Hematopoietic multipotent progenitor cell treated with erythropoietin and hydrocortisone succinate and interleukin-3 and kit ligand, for 6 days (in vitro differentiated cells): ENCODE measurements around the gene SMNDC1.
"Not testable (repeated sequence)": the region's sequence is repeated elsewhere in the genome, so short reads cannot be mapped to it uniquely, and the experiment has no call there.

Experiments
- DNase-seq: peaks from one replicate; pipeline ENCODE4 v3.0.0-alpha.2; 2015

Gene SMNDC1

GRCh38 chr10:110304780-110305421 lies at the start of gene SMNDC1:
SMNDC1 (minus strand) TSS chr10:110304920; CDS start chr10:110303587, 1,333 bp downstream.
- peak; percentile 99 for DNase-seq

- peak; percentile 90 for DNase-seq
Observed at GRCh38 chr10:110354322-110354766, 49.6 kb upstream of the SMNDC1 start.

GRCh38 chr10:110353244-110354119 lies 48.8 kb upstream of the SMNDC1 start:
- no peak for DNase-seq

- no peak for DNase-seq
Observed at GRCh38 chr10:110352930-110353243, 48.2 kb upstream of the SMNDC1 start.

- no peak for DNase-seq
Observed at GRCh38 chr10:110350812-110351211, 46.1 kb upstream of the SMNDC1 start.

- peak; percentile 22 for DNase-seq
Observed at GRCh38 chr10:110349831-110350230, 45.1 kb upstream of the SMNDC1 start.

- DNase-seq = no peak
Observed at GRCh38 chr10:110349386-110349785, 44.7 kb upstream of the SMNDC1 start.

- DNase-seq = no peak
Observed at GRCh38 chr10:110348336-110348735, 43.6 kb upstream of the SMNDC1 start.

GRCh38 chr10:110346914-110347313 lies 42.2 kb upstream of the SMNDC1 start:
- no peak for DNase-seq

- DNase-seq = no peak
Observed at GRCh38 chr10:110345286-110345685, 40.6 kb upstream of the SMNDC1 start.

GRCh38 chr10:110344622-110345021 lies 39.9 kb upstream of the SMNDC1 start:
- DNase-seq = no peak

GRCh38 chr10:110343947-110344346 lies 39.2 kb upstream of the SMNDC1 start:
- no peak for DNase-seq

GRCh38 chr10:110340816-110341215 lies 36.1 kb upstream of the SMNDC1 start:
- DNase-seq = no peak

- no peak for DNase-seq
Observed at GRCh38 chr10:110340122-110340521, 35.4 kb upstream of the SMNDC1 start.

GRCh38 chr10:110337906-110338305 lies 33.2 kb upstream of the SMNDC1 start:
- DNase-seq = no peak

- no peak for DNase-seq
Observed at GRCh38 chr10:110337401-110337800, 32.7 kb upstream of the SMNDC1 start.

GRCh38 chr10:110336111-110336721 lies 31.5 kb upstream of the SMNDC1 start:
- no peak for DNase-seq

- DNase-seq = peak; percentile 62
Observed at GRCh38 chr10:110335314-110336064, 30.8 kb upstream of the SMNDC1 start.

- no peak for DNase-seq
Observed at GRCh38 chr10:110334061-110334656, 29.4 kb upstream of the SMNDC1 start.

GRCh38 chr10:110331226-110331795 lies 26.6 kb upstream of the SMNDC1 start:
- not testable (repeated sequence) for DNase-seq

- no peak for DNase-seq
Observed at GRCh38 chr10:110330675-110331074, 26.0 kb upstream of the SMNDC1 start.

GRCh38 chr10:110327262-110327914 lies 22.7 kb upstream of the SMNDC1 start:
- DNase-seq = no peak
